ENCODE results near the gene CCDC86. TPM values are rescaled to one million over a fixed set of nuclear protein-coding genes. Genes with fewer than 3 reads are reported as not detected.

Gene CCDC86
- total RNA-seq, 4 donors from 2014 or later, result 8.7 to 33.0 (median 12.4) TPM

DNA sequence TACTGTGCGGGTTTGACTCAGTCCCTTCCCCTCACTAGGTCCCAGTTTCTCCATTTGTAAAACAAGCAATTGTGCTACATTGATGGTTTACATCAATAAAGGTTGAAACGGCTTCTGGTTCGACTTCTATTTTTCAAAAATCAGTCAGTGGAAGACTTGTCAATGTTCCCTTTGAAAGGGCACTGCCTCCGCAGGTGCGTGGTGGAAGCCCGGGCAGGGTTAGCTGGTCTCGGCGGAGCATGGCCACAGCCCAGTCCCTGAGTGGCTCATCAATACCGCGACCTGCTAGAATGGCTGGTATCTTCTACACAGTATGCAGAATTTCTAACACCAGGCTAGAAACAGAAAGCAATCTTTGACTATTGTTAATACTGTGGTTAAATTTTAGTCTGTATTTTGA is 40.7 kb upstream of the CCDC86 start:
- Histone ChIP-seq H3K27ac (no peak overlapping the region), H3K36me3 (peaks cover 0 to 5% (median 0%) of the 10 kb centered on the region in 3 donors), H3K27me3 (no peaks in the 10 kb centered on the region), H3K4me1 (no peaks in the 10 kb centered on the region), H3K4me3 (no peak overlapping the region), H3K9me3 (no peaks in the 10 kb centered on the region)
- TF ChIP-seq POLR2A (IDR thresholded peaks at IDR 0.05), result no peak
- TF ChIP-seq, protein P1, sequence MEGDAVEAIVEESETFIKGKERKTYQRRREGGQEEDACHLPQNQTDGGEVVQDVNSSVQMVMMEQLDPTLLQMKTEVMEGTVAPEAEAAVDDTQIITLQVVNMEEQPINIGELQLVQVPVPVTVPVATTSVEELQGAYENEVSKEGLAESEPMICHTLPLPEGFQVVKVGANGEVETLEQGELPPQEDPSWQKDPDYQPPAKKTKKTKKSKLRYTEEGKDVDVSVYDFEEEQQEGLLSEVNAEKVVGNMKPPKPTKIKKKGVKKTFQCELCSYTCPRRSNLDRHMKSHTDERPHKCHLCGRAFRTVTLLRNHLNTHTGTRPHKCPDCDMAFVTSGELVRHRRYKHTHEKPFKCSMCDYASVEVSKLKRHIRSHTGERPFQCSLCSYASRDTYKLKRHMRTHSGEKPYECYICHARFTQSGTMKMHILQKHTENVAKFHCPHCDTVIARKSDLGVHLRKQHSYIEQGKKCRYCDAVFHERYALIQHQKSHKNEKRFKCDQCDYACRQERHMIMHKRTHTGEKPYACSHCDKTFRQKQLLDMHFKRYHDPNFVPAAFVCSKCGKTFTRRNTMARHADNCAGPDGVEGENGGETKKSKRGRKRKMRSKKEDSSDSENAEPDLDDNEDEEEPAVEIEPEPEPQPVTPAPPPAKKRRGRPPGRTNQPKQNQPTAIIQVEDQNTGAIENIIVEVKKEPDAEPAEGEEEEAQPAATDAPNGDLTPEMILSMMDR (IDR thresholded peaks at IDR 0.05), result no peak
- DNase-seq, result peak in 1 of 3 donors; percentile 20

DNA sequence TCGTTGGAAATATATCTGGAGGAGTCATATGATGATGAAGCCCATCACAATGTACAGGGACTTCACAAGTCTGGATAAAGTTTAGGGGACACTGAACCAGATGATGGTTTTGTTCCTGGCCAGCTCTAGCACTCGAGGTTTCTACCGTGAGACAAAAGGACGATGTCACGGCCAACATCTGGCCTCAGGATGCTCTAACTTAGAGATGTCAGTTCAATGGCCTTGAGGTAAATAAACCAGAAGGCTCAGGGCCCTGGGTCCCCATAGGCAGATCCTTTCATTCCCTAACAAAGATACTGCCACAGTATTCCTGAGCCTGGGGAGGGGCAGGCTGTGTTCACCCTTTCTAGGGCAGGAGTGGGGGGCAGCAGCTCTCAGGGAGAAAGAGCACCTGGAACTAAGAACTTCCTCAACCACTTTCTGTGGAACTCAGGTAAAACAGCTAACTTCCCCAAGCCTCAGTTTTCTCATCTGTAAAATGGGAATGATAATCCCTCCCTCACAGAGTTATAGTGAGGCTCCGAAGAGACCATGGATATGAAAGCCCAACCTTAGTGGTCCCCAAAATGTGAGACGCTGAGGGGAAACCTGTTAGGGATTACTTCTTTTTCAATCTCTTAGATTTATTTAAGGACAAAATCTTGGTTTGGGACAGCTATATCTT is 38.5 kb upstream of the CCDC86 start:
- no peak overlapping the region for H3K27ac ChIP-seq
- DNase-seq, result peak in 1 of 3 donors; percentile 4
- no peaks in the 10 kb centered on the region for H3K36me3 ChIP-seq
- H3K4me3 ChIP-seq, result no peak overlapping the region
- H3K4me1 ChIP-seq, result no peaks in the 10 kb centered on the region
- H3K27me3 ChIP-seq, result no peaks in the 10 kb centered on the region
- no peaks in the 10 kb centered on the region for H3K9me3 ChIP-seq
- TF ChIP-seq, protein P1 (IDR thresholded peaks at IDR 0.05), result no peak
- TF ChIP-seq POLR2A (IDR thresholded peaks at IDR 0.05), result no peak

DNA sequence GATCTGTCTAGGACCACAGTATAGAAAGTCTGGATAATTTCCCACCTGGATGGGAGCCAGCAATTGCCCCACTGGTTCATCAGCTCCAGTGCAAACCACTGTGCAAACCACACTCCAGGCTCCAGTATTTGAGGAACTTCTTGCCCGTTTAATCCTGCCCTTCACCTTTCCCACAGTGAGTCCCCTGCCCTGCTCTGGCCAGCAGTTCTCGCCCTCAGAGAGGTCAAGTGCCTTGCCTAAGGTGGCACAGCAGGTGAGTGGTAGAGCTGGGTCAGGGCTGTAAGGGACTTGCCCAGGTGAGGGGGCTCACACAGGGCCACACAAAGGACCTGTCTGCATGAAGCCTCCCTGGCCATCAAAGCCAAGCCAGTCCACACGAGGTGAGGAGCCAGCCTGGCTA is 32.7 kb upstream of the CCDC86 start:
- Histone ChIP-seq H3K27me3 (no peaks in the 10 kb centered on the region), H3K36me3 (no peaks in the 10 kb centered on the region), H3K9me3 (no peaks in the 10 kb centered on the region), H3K27ac (no peak overlapping the region), H3K4me3 (no peak overlapping the region), H3K4me1 (peaks cover 0 to 10% (median 0%) of the 10 kb centered on the region in 4 donors)
- DNase-seq, result no peak
- TF ChIP-seq, protein P1 (IDR thresholded peaks at IDR 0.05), result no peak
- TF ChIP-seq POLR2A (IDR thresholded peaks at IDR 0.05), result no peak

DNA sequence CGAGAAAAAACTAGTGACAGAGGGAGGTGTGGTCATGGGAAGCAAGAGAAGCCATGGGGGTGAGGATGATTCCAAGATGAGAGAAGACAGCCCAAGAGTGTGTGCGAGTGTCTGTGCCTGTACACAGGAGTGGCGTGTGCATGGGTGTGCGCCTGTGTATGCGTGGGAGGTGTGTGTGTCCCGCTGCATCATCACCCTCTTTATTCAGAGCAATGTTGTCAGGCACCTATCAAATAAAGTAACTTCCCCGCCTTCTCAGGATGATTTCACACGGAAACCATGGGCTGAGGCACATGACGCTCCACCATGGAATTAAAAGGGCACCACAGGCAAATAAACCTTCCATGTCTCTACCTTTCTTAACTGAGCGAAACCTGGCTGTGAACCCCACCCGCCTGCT is 32.2 kb upstream of the CCDC86 start:
- H3K27me3 ChIP-seq, result no peaks in the 10 kb centered on the region
- H3K9me3 ChIP-seq, result no peaks in the 10 kb centered on the region
- peaks cover 0 to 10% (median 0%) of the 10 kb centered on the region in 4 donors for H3K4me1 ChIP-seq
- no peak overlapping the region for H3K4me3 ChIP-seq
- TF ChIP-seq, protein P1 (IDR thresholded peaks at IDR 0.05), result no peak
- no peak for TF ChIP-seq POLR2A (IDR thresholded peaks at IDR 0.05)
- H3K36me3 ChIP-seq, result no peaks in the 10 kb centered on the region
- H3K27ac ChIP-seq, result no peak overlapping the region
- no peak for DNase-seq

DNA sequence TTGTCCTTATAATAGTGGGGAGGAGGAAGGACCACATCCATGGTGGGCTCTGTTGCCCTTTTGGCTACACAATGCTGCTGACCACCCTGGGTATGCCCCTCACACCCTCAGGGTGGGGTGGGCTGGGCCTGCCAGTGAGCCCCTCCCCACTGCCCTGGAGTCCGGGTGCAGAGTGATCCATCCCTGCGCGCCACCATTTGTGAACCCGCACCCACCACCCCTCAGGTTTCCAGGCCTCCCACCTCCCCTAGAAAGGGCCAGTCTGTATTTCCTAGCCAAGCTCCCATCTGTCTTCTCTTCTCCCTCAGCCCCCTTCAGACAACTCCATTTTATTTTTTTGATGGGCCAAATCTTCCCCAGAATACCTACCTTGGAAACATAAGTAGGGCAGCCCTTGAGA is 31.8 kb upstream of the CCDC86 start:
- Histone ChIP-seq H3K27me3 (no peaks in the 10 kb centered on the region), H3K4me3 (no peak overlapping the region), H3K27ac (no peak overlapping the region), H3K9me3 (no peaks in the 10 kb centered on the region), H3K36me3 (no peaks in the 10 kb centered on the region), H3K4me1 (peaks cover 0 to 10% (median 0%) of the 10 kb centered on the region in 4 donors)
- DNase-seq, result no peak
- TF ChIP-seq POLR2A (IDR thresholded peaks at IDR 0.05), result no peak
- TF ChIP-seq, protein P1 (IDR thresholded peaks at IDR 0.05), result no peak
